T-cell (primary cell): ENCODE data around the gene PSG7. TPM values are rescaled to one million over a fixed set of nuclear protein-coding genes. Genes with fewer than 3 reads are reported as not detected.
"Not testable (repeated sequence)": the region's sequence is repeated elsewhere in the genome, so short reads cannot be mapped to it uniquely, and the experiment has no call there.

ENCODE experiments used
- ATAC-seq, 4 experiments: fragments of 200-7000 bp in 3 of 4; fragments of 150-1000 bp in 1 of 4; cut with Tn5 transposase; replicated peaks in 1 of 4; 1 replicate in 3 of 4; 2 replicates in 1 of 4; pipeline ENCODE4 v1.10.0; 2021; ENCODE audit warnings: moderate library complexity in 3 of 4, mild to moderate bottlenecking in 2 of 4, moderate number of reproducible peaks in 1 of 4
- CTCF ChIA-PET, 2 donors: fragments of 300-600 bp; sonication (Branson Sonifier 250); formaldehyde crosslinking; loops; one replicate each; lab custom pipeline; 2022; ENCODE audit warnings: antibody characterized with exemption in 2 of 2; lab: Charles Lee
- POLR2A ChIA-PET, 2 donors: fragments of 300-600 bp; sonication (Branson Sonifier 250); formaldehyde crosslinking; loops; one replicate each; lab custom pipeline; 2022; ENCODE audit warnings: antibody characterized with exemption in 2 of 2; lab: Charles Lee
- DNase-seq, 35 experiments: peaks; one replicate each; pipeline versions ENCODE4 v3.0.0 to v3.0.0-alpha.2; 2013 to 2023
- H3K27ac ChIP-seq: one replicate; pipeline ENCODE4 v1.5.1; 2013; ENCODE audit warnings: low read length
- H3K27me3 ChIP-seq, 2 experiments: replicated peaks in 1 of 2; 1 replicate in 1 of 2; 2 replicates in 1 of 2; pipeline versions ENCODE4 v1.6.1 to v1.7.0; 2013; ENCODE audit warnings: low read length in 1 of 2, mixed read lengths in 1 of 2; ENCODE audit not compliant: control insufficient read depth in 2 of 2, insufficient read depth in 2 of 2; ENCODE audit errors: extremely low read depth in 1 of 2
- H3K36me3 ChIP-seq, 2 donors: 1 replicate in 1 of 2; 2 replicates in 1 of 2; pipeline versions ENCODE4 v1.6.1 to v1.7.0; 2013; ENCODE audit warnings: low read length in 1 of 2; ENCODE audit not compliant: control insufficient read depth in 2 of 2, insufficient read depth in 1 of 2; ENCODE audit errors: extremely low read depth in 1 of 2
- H3K4me1 ChIP-seq, 2 experiments: 1 replicate in 1 of 2; 2 replicates in 1 of 2; pipeline versions ENCODE4 v1.6.1 to v1.7.0; 2013; ENCODE audit warnings: low read length in 2 of 2, mixed read lengths in 1 of 2; ENCODE audit not compliant: insufficient read depth in 2 of 2, control insufficient read depth in 1 of 2; ENCODE audit errors: extremely low read depth in 1 of 2
- H3K4me3 ChIP-seq, 2 donors: 1 replicate in 1 of 2; 2 replicates in 1 of 2; pipeline versions ENCODE4 v1.5.1 to v1.7.0; 2013; ENCODE audit warnings: mild to moderate bottlenecking in 2 of 2, low read length in 1 of 2, moderate library complexity in 1 of 2; ENCODE audit not compliant: control insufficient read depth in 1 of 2; ENCODE audit errors: extremely low read depth in 1 of 2
- H3K9me3 ChIP-seq: 2 replicates; pipeline ENCODE4 v1.7.0; 2013
- H3K27ac Mint-ChIP-seq, 2 donors: one replicate each; pipeline ENCODE4 v1.8.0; 2020 to 2021; ENCODE audit warnings: mild to moderate bottlenecking in 2 of 2, mixed read lengths in 2 of 2
- H3K27me3 Mint-ChIP-seq, 2 donors: one replicate each; pipeline ENCODE4 v1.8.0; 2021 to 2022; ENCODE audit warnings: mixed read lengths in 2 of 2
- H3K36me3 Mint-ChIP-seq: one replicate; pipeline ENCODE4 v1.8.0; 2021; ENCODE audit warnings: mixed read lengths
- H3K4me1 Mint-ChIP-seq, 3 donors: one replicate each; pipeline ENCODE4 v1.8.0; 2020 to 2022; ENCODE audit warnings: mixed read lengths in 3 of 3, mild to moderate bottlenecking in 1 of 3
- H3K4me3 Mint-ChIP-seq, 3 donors: one replicate each; pipeline ENCODE4 v1.8.0; 2020 to 2022; ENCODE audit warnings: mild to moderate bottlenecking in 3 of 3, mixed read lengths in 3 of 3, moderate library complexity in 3 of 3
- H3K9me3 Mint-ChIP-seq, 3 donors: one replicate each; pipeline ENCODE4 v1.8.0; 2020 to 2022; ENCODE audit warnings: mixed read lengths in 3 of 3
- WGBS: methylation state at CpG from one replicate; pipeline ENCODE4 v1.1.5; 2013; ENCODE audit warnings: missing lambda C conversion rate; ENCODE audit not compliant: insufficient coverage; 5-methylcytosine and 5-hydroxymethylcytosine counted together
- total RNA-seq, 35 experiments: library from RNA in 6 of 35; stranded (reverse) in 6 of 35; fragments of 120-200 nt in 1 of 35; gene quantifications; one replicate each; pipeline versions ENCODE4 v1.2.1 to v1.2.4 and lab custom pipeline; 2013 to 2026

PSG7 gene
- total RNA-seq, 5 donors from 2014 or later (not counting 1 experiment from before 2014, with no cell fraction given): not detected

DNA sequence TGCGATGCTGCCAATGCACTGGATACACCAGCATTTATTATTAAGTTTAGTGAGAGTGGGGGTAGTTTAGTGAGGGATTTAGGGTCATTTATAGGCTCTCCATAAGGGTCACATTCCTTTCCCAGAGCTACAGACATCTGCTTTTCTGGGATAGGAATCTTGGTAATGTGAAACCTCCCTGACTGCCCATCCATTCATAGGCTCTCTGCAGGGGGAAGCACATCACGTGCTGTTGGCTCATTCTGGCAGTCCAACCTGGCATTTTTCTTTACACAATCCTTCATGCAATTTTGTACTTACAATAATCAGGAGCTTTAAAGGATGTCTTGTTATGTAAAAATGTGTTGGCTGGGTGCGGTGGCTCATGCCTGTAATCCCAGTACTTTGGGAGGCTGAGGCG lies 36.4 kb downstream of the PSG7 start:
- H3K9me3 Mint-ChIP-seq, H3K4me1 ChIP-seq, H3K36me3 Mint-ChIP-seq, H3K4me3 Mint-ChIP-seq, ATAC-seq, CTCF ChIA-PET, DNase-seq, H3K27me3 ChIP-seq, H3K36me3 ChIP-seq, H3K4me3 ChIP-seq, H3K27ac Mint-ChIP-seq, H3K27ac ChIP-seq, H3K4me1 Mint-ChIP-seq, POLR2A ChIA-PET, H3K9me3 ChIP-seq: not testable (repeated sequence)
- WGBS: 100% methylated on average over 2 of the region's 4 CpGs
- peaks cover 0 to 27% of the 10 kb centered on the region in 2 donors for H3K27me3 Mint-ChIP-seq

GRCh38 chr19:42899674-42900073 lies 37.3 kb downstream of the PSG7 start:
- H3K4me1 Mint-ChIP-seq, H3K36me3 Mint-ChIP-seq, H3K27ac Mint-ChIP-seq, H3K9me3 ChIP-seq, CTCF ChIA-PET, H3K36me3 ChIP-seq, POLR2A ChIA-PET, DNase-seq, H3K9me3 Mint-ChIP-seq, H3K4me1 ChIP-seq, H3K27me3 ChIP-seq, H3K4me3 Mint-ChIP-seq, H3K27ac ChIP-seq, H3K4me3 ChIP-seq, ATAC-seq: not testable (repeated sequence)
- peaks cover 0 to 27% of the 10 kb centered on the region in 2 donors for H3K27me3 Mint-ChIP-seq
- WGBS: 85% methylated on average over 10 of the region's 12 CpGs

DNA sequence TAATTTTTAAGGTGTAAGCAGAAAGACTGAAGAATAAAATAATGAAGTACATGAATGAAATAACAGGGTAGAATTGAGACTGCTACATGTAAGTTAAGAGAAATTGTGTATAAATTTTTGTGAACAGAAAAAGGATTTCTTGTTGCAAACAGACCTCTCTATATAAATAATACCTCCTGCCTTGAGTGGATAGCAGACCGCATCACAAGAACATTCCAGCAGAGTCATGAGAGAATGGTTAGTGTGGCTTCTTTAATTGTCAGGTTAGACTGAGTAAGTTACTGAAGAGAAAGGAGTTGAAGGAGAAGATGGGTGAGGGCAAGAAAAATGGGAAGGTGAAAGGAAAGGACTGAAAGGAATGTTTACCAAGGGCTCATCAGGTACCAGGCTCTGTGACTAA lies 37.9 kb downstream of the PSG7 start:
- DNase-seq, ATAC-seq, H3K4me1 ChIP-seq, H3K9me3 Mint-ChIP-seq, H3K27me3 ChIP-seq, H3K9me3 ChIP-seq, H3K36me3 ChIP-seq, H3K4me1 Mint-ChIP-seq, POLR2A ChIA-PET, H3K27ac Mint-ChIP-seq, H3K27ac ChIP-seq, H3K36me3 Mint-ChIP-seq, CTCF ChIA-PET, H3K4me3 ChIP-seq, H3K4me3 Mint-ChIP-seq: not testable (repeated sequence)
- peaks cover 0 to 26% of the 10 kb centered on the region in 2 donors for H3K27me3 Mint-ChIP-seq
- no CpG with 5 or more reads among the region's 1 CpG for WGBS

DNA sequence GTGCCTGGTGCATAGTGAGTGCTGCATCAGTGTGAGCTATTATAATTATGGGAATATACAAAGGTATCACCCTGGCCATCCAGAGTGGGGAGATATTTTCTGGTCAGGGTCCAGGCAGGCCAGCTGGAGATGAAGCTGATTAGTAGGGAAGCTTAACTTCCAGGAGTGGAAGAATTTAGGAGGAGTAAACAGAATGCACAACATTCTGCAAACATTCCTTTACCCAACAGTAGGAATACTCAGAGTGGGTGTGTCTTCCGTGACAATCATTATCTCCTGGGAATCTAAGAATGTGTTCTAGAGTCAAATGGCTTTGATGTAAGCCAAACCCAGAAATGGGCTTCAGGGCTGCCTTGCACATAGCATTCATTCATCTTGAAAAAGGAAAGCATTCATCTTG lies 38.4 kb downstream of the PSG7 start:
- H3K36me3 ChIP-seq, POLR2A ChIA-PET, DNase-seq: not testable (repeated sequence)

DNA sequence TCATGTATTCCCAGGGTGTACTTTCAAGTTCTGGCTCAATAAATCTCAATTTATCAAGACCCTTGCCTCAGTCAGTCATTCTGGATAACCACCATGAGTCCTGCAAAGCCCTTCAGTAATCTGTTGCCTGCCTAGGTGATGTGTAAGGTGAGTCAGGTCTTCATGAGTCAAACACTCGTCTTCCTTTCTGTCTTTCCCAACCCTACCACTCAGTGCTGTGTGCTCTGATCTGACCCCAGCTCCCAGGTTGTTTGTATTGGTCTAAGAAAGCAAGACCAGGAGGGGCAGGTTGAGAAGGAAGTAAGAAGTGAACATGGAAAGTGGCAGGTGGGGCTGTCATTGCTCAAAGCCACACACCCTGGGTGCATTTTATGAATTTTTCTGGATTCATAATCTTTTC lies 39.3 kb downstream of the PSG7 start:
- POLR2A ChIA-PET, H3K9me3 Mint-ChIP-seq, H3K36me3 Mint-ChIP-seq, DNase-seq, H3K4me1 ChIP-seq, H3K4me3 ChIP-seq, H3K4me3 Mint-ChIP-seq, H3K4me1 Mint-ChIP-seq, H3K27ac Mint-ChIP-seq, ATAC-seq, H3K36me3 ChIP-seq, CTCF ChIA-PET, H3K27ac ChIP-seq, H3K9me3 ChIP-seq, H3K27me3 ChIP-seq: not testable (repeated sequence)
- H3K27me3 Mint-ChIP-seq: peaks cover 0 to 25% of the 10 kb centered on the region in 2 donors
- no CpG with 5 or more reads among the region's 1 CpG for WGBS

More for the DNA sequence above, 38.4 kb downstream of the PSG7 start:
- CTCF ChIA-PET, H3K4me3 ChIP-seq, H3K27me3 ChIP-seq, H3K9me3 Mint-ChIP-seq, H3K4me3 Mint-ChIP-seq, H3K4me1 Mint-ChIP-seq, H3K9me3 ChIP-seq, H3K27ac ChIP-seq, H3K36me3 Mint-ChIP-seq, H3K27ac Mint-ChIP-seq, H3K4me1 ChIP-seq, ATAC-seq: not testable (repeated sequence)
- no CpG with 5 or more reads among the region's 1 CpG for WGBS
- H3K27me3 Mint-ChIP-seq: peaks cover 0 to 25% of the 10 kb centered on the region in 2 donors

- H3K27ac ChIP-seq, ATAC-seq, H3K27me3 ChIP-seq, H3K27ac Mint-ChIP-seq, H3K4me1 Mint-ChIP-seq, H3K4me3 ChIP-seq, CTCF ChIA-PET, H3K36me3 Mint-ChIP-seq, POLR2A ChIA-PET, DNase-seq, H3K36me3 ChIP-seq, H3K4me1 ChIP-seq, H3K4me3 Mint-ChIP-seq, H3K9me3 ChIP-seq: not testable (repeated sequence)
- Mint-ChIP-seq H3K9me3 (peaks cover 0 to 17% (median 15%) of the 10 kb centered on the region in 3 donors), H3K27me3 (peaks cover 6 to 16% of the 10 kb centered on the region in 2 donors)
- WGBS: 79% methylated on average over 4 of the region's 7 CpGs
These were observed 46.6 kb downstream of the PSG7 start for GRCh38 chr19:42890446-42890845.

GRCh38 chr19:42887876-42888445 lies 49.0 kb downstream of the PSG7 start:
- H3K36me3 Mint-ChIP-seq, DNase-seq, H3K4me3 ChIP-seq, ATAC-seq, H3K9me3 ChIP-seq, CTCF ChIA-PET, H3K4me1 ChIP-seq, H3K27ac Mint-ChIP-seq, POLR2A ChIA-PET, H3K27me3 ChIP-seq, H3K4me3 Mint-ChIP-seq, H3K36me3 ChIP-seq, H3K27ac ChIP-seq, H3K4me1 Mint-ChIP-seq: not testable (repeated sequence)
- Mint-ChIP-seq H3K27me3 (peaks cover 19 to 33% of the 10 kb centered on the region in 2 donors), H3K9me3 (peaks cover 0 to 14% (median 11%) of the 10 kb centered on the region in 3 donors)
